ENCODE data around the gene INCA1. TPM values are rescaled to one million over a fixed set of nuclear protein-coding genes. Genes with fewer than 3 reads are reported as not detected.

The INCA1 gene
- polyA plus RNA-seq, 1 of the 3 experiments (the other 2 are of a cell fraction) = 1.2 TPM

- TF ChIP-seq CTCF (IDR thresholded peaks at IDR 0.05) (no peak), RXRA (IDR thresholded peaks at IDR 0.05; ENCODE audit: borderline replicate concordance, low read depth) (no peak), YY1 (IDR thresholded peaks at IDR 0.05; ENCODE audit: low read depth) (no peak), ELF1 (IDR thresholded peaks at IDR 0.05) (no peak), PBX3 (IDR thresholded peaks at IDR 0.05) (no peak)
Measured at GRCh38 chr17:5027299-5027698, 30.0 kb upstream of the INCA1 start (continued).

GRCh38 chr17:5024604-5025003, 27.3 kb upstream of the INCA1 start:
- Histone ChIP-seq H3K9me3 (no peaks in the 10 kb centered on the region), H3K36me3 (replicated peaks in 1 of 2; ENCODE audit: control insufficient read depth in 1 of 2, insufficient read depth in 2 of 2, low read length in 1 of 2) (peaks cover 12 to 27% of the 10 kb centered on the region in 2 experiments), H3K9me2 (no peaks in the 10 kb centered on the region), H3K4me2 (no peak overlapping the region), H3K27ac (ENCODE audit: low read depth in 2 of 2, low read length in 1 of 2) (no peak overlapping the region), H3K9ac (no peak overlapping the region), H3F3A (replicated peaks; ENCODE audit: insufficient read depth) (peaks cover 13% of the 10 kb centered on the region), H3K4me1 (ENCODE audit: control insufficient read depth in 1 of 2, insufficient read depth in 2 of 2, low read depth in 1 of 2, low read length in 1 of 2) (no peaks in the 10 kb centered on the region), H4K20me1 (ENCODE audit: insufficient read depth) (no peaks in the 10 kb centered on the region), H3K79me2 (ENCODE audit: insufficient read depth) (no peaks in the 10 kb centered on the region), H2AFZ (ENCODE audit: low read depth) (no peak overlapping the region), H3K27me3 (ENCODE audit: insufficient read depth) (no peaks in the 10 kb centered on the region), H3K4me3 (ENCODE audit: low read depth in 2 of 2, low read length in 1 of 2) (no peak overlapping the region)
- no peak for TF ChIP-seq EZH2phosphoT487 (IDR thresholded peaks at IDR 0.05; ENCODE audit: borderline replicate concordance, low read depth)
- TF ChIP-seq NRF1 (IDR thresholded peaks at IDR 0.05; ENCODE audit: low read depth, low read length) = no peak
- no peak for TF ChIP-seq TAF1 (IDR thresholded peaks at IDR 0.05; ENCODE audit: borderline replicate concordance, low read depth, low read length)
- no peak for TF ChIP-seq FOXM1 (IDR thresholded peaks at IDR 0.05; ENCODE audit: low read depth)
- no peak for TF ChIP-seq FOXJ3 (CRISPR knock-in tag; IDR thresholded peaks at IDR 0.05)
- no peak for TF ChIP-seq PBX3 (IDR thresholded peaks at IDR 0.05)
- TF ChIP-seq RXRA (IDR thresholded peaks at IDR 0.05; ENCODE audit: borderline replicate concordance, low read depth) = no peak
- TF ChIP-seq YY1 (IDR thresholded peaks at IDR 0.05; ENCODE audit: low read depth) = no peak
- TF ChIP-seq TCF12 (IDR thresholded peaks at IDR 0.05) = no peak
- no peak for TF ChIP-seq MAX (IDR thresholded peaks at IDR 0.05; ENCODE audit: low read depth)
- TF ChIP-seq POLR2AphosphoS5 (IDR thresholded peaks at IDR 0.05; ENCODE audit: low read depth, low read length) = no peak
- TF ChIP-seq FOSL2 (IDR thresholded peaks at IDR 0.05; ENCODE audit: borderline replicate concordance, low read depth) = no peak
- TF ChIP-seq RAD21 (IDR thresholded peaks at IDR 0.05; ENCODE audit: low read length) = no peak
- TF ChIP-seq JUND (IDR thresholded peaks at IDR 0.05) = no peak
- no peak for TF ChIP-seq ELF1 (IDR thresholded peaks at IDR 0.05)
- TF ChIP-seq MXI1 (IDR thresholded peaks at IDR 0.05; ENCODE audit: low read depth, low read length) = no peak
- no peak for TF ChIP-seq IRF3 (IDR thresholded peaks at IDR 0.05; ENCODE audit: low read depth, low read length)
- DNase-seq = no peak
- 98% methylated on average over 4 of the region's 4 CpGs for WGBS (ENCODE audit: low lambda C conversion rate)
- POLR2A ChIA-PET = no interaction called here
- CTCF ChIA-PET = no interaction called here
